ENCODE data around the gene NUDT1.

NUDT1 gene

GRCh38 chr7:2248984-2249694, 7.1 kb downstream of the NUDT1 start:
- no peak for DNase-seq (ENCODE audit: low read depth in 3 of 3)

GRCh38 chr7:2249744-2250323, 7.8 kb downstream of the NUDT1 start:
- no peak for DNase-seq (ENCODE audit: low read depth in 3 of 3)

- DNase-seq (ENCODE audit: low read depth in 3 of 3), result no peak
Measured at GRCh38 chr7:2251381-2251780, 9.4 kb downstream of the NUDT1 start.

- no peak for DNase-seq (ENCODE audit: low read depth in 3 of 3)
Measured at GRCh38 chr7:2251841-2252771, 10.1 kb downstream of the NUDT1 start.

- DNase-seq (ENCODE audit: low read depth in 3 of 3), result no peak
Measured at GRCh38 chr7:2253021-2253420, 11.0 kb downstream of the NUDT1 start.

GRCh38 chr7:2253525-2254244, 11.7 kb downstream of the NUDT1 start:
- no peak for DNase-seq (ENCODE audit: low read depth in 3 of 3)

GRCh38 chr7:2254429-2255144, 12.6 kb downstream of the NUDT1 start:
- DNase-seq (ENCODE audit: low read depth in 3 of 3), result no peak

- DNase-seq (ENCODE audit: low read depth in 3 of 3), result no peak
Measured at GRCh38 chr7:2255145-2256139, 13.4 kb downstream of the NUDT1 start.

GRCh38 chr7:2256306-2257045, 14.4 kb downstream of the NUDT1 start:
- no peak for DNase-seq (ENCODE audit: low read depth in 3 of 3)

GRCh38 chr7:2257046-2257551, 15.1 kb downstream of the NUDT1 start:
- DNase-seq (ENCODE audit: low read depth in 3 of 3), result no peak

GRCh38 chr7:2257651-2258050, 15.6 kb downstream of the NUDT1 start:
- no peak for DNase-seq (ENCODE audit: low read depth in 3 of 3)

- no peak for DNase-seq (ENCODE audit: low read depth in 3 of 3)
Measured at GRCh38 chr7:2258661-2259365, 16.8 kb downstream of the NUDT1 start.

GRCh38 chr7:2259480-2259879, 17.5 kb downstream of the NUDT1 start:
- no peak for DNase-seq (ENCODE audit: low read depth in 3 of 3)

GRCh38 chr7:2260820-2261219, 18.8 kb downstream of the NUDT1 start:
- no peak for DNase-seq (ENCODE audit: low read depth in 3 of 3)

- DNase-seq (ENCODE audit: low read depth in 3 of 3), result peak in 2 of 3 experiments; percentile 17 to 24
Measured at GRCh38 chr7:2261611-2262010, 19.6 kb downstream of the NUDT1 start.

- DNase-seq (ENCODE audit: low read depth in 3 of 3), result no peak
Measured at GRCh38 chr7:2263176-2263575, 21.1 kb downstream of the NUDT1 start.

- no peak for DNase-seq (ENCODE audit: low read depth in 3 of 3)
Measured at GRCh38 chr7:2264158-2264557, 22.1 kb downstream of the NUDT1 start.

- DNase-seq (ENCODE audit: low read depth in 3 of 3), result no peak
Measured at GRCh38 chr7:2266911-2267310, 24.9 kb downstream of the NUDT1 start.
